IMR-90 (cell line): ENCODE measurements around the gene KRTAP13-3. TPM values are rescaled to one million over a fixed set of nuclear protein-coding genes. Genes with fewer than 3 reads are reported as not detected.

Source experiments
- ATAC-seq: fragments of 200-7000 bp; cut with Tn5 transposase; 2 replicates; pipeline ENCODE4 v1.9.1; 2020; ENCODE audit warnings: low read depth, mild to moderate bottlenecking, moderate library complexity
- BruUV-seq: library from RNA; stranded (reverse); fragments of 400-500 nt; replicated peaks from 2 replicates; lab custom pipeline; 2021; lab: Mats Ljungman, UMichigan
- CTCF ChIA-PET: fragments of 300-600 bp; formaldehyde crosslinking; extraction: SDS; loops from one replicate; lab custom pipeline; 2021; ENCODE audit warnings: antibody characterized with exemption; lab: Yijun Ruan, JAX
- POLR2A ChIA-PET: fragments of 300-600 bp; sonication (Branson Sonifier 250); formaldehyde crosslinking; loops from one replicate; lab custom pipeline; 2022; ENCODE audit warnings: antibody characterized with exemption; ENCODE audit not compliant: unreplicated experiment; lab: Charles Lee
- DNase-seq: peaks from one replicate; pipeline ENCODE4 v3.0.0; 2013
- H2AFZ ChIP-seq: replicated peaks from 2 replicates; pipeline ENCODE3; 2013; ENCODE audit warnings: low read length, mild to moderate bottlenecking; ENCODE audit not compliant: poor library complexity
- H2AK5ac ChIP-seq: 2 replicates; pipeline ENCODE4 v1.6.1; 2013; ENCODE audit warnings: low read depth, low read length, inconsistent platforms
- H2AK9ac ChIP-seq: replicated peaks from 2 replicates; pipeline ENCODE3; 2013; ENCODE audit warnings: mild to moderate bottlenecking, low read depth, low read length, moderate library complexity; ENCODE audit not compliant: poor library complexity
- H2BK120ac ChIP-seq: 2 replicates; pipeline ENCODE4 v1.6.1; 2013; ENCODE audit warnings: low read depth, low read length, inconsistent platforms
- H2BK15ac ChIP-seq: 3 replicates; pipeline ENCODE4 v1.6.1; 2013; ENCODE audit warnings: low read depth, low read length, inconsistent platforms
- H2BK20ac ChIP-seq: 2 replicates; pipeline ENCODE4 v1.6.1; 2013; ENCODE audit warnings: low read depth, mild to moderate bottlenecking, inconsistent platforms, low read length, moderate library complexity
- H2BK5ac ChIP-seq: 2 replicates; pipeline ENCODE4 v1.6.1; 2013; ENCODE audit warnings: mild to moderate bottlenecking, low read depth, low read length, inconsistent platforms; ENCODE audit not compliant: poor library complexity, severe bottlenecking
- H3K14ac ChIP-seq: replicated peaks from 2 replicates; pipeline ENCODE4 v1.6.1; 2013; ENCODE audit warnings: low read depth, low read length, inconsistent platforms
- H3K18ac ChIP-seq: 2 replicates; pipeline ENCODE4 v1.6.1; 2013; ENCODE audit warnings: low read depth, low read length, control low read depth
- H3K23ac ChIP-seq: 2 replicates; pipeline ENCODE4 v1.6.1; 2013; ENCODE audit warnings: low read depth, low read length, inconsistent platforms
- H3K27ac ChIP-seq: 2 replicates; pipeline ENCODE4 v1.5.1; 2013; ENCODE audit warnings: mild to moderate bottlenecking, control low read depth, low read length; ENCODE audit not compliant: insufficient read depth
- H3K27me3 ChIP-seq: 2 replicates; pipeline ENCODE4 v1.6.1; 2013; ENCODE audit warnings: low read length; ENCODE audit not compliant: control insufficient read depth, insufficient read depth
- H3K36me3 ChIP-seq: 2 replicates; pipeline ENCODE4 v1.6.1; 2013; ENCODE audit warnings: low read length, mixed read lengths; ENCODE audit not compliant: control insufficient read depth, insufficient read depth
- H3K4ac ChIP-seq: 2 replicates; pipeline ENCODE4 v1.6.1; 2013; ENCODE audit warnings: low read depth, low read length, inconsistent platforms
- H3K4me1 ChIP-seq: 2 replicates; pipeline ENCODE4 v1.6.1; 2013; ENCODE audit warnings: low read length, mixed read lengths; ENCODE audit not compliant: control insufficient read depth, insufficient read depth
- H3K4me2 ChIP-seq: 2 replicates; pipeline ENCODE4 v1.6.1; 2013; ENCODE audit warnings: low read depth, mild to moderate bottlenecking, control low read depth, low read length, moderate library complexity
- H3K4me3 ChIP-seq: 2 replicates; pipeline ENCODE4 v1.5.1; 2013; ENCODE audit warnings: low read depth, mild to moderate bottlenecking, control low read depth, low read length, moderate library complexity; ENCODE audit not compliant: insufficient read depth
- H3K56ac ChIP-seq: 2 replicates; pipeline ENCODE4 v1.6.1; 2013; ENCODE audit warnings: low read length, inconsistent platforms; ENCODE audit not compliant: insufficient read depth; ENCODE audit errors: extremely low read depth
- H3K79me1 ChIP-seq, 2 experiments: 2 replicates each; pipeline ENCODE4 v1.6.1; 2013; ENCODE audit warnings: low read length in 2 of 2, inconsistent platforms in 1 of 2, low read depth in 1 of 2
- H3K9ac ChIP-seq: 2 replicates; pipeline ENCODE4 v1.6.1; 2013; ENCODE audit warnings: low read depth, low read length, control low read depth
- H3K9me1 ChIP-seq: 2 replicates; pipeline ENCODE4 v1.6.1; 2013; ENCODE audit warnings: low read length, inconsistent platforms; ENCODE audit not compliant: insufficient read depth
- H3K9me3 ChIP-seq: 2 replicates; pipeline ENCODE4 v1.6.1; 2013; ENCODE audit warnings: low read length; ENCODE audit not compliant: control insufficient read depth, insufficient read depth
- H4K20me1 ChIP-seq: 2 replicates; pipeline ENCODE4 v1.6.1; 2013; ENCODE audit warnings: low read length, inconsistent platforms; ENCODE audit not compliant: insufficient read depth
- H4K5ac ChIP-seq: 2 replicates; pipeline ENCODE4 v1.6.1; 2013; ENCODE audit warnings: mild to moderate bottlenecking, low read depth, low read length, control low read depth
- H4K8ac ChIP-seq, 2 experiments: 2 replicates each; pipeline ENCODE4 v1.6.1; 2013; ENCODE audit warnings: low read depth in 2 of 2, low read length in 2 of 2, control low read depth in 1 of 2, inconsistent platforms in 1 of 2
- H4K91ac ChIP-seq: 2 replicates; pipeline ENCODE4 v1.6.1; 2013; ENCODE audit warnings: low read depth, low read length, inconsistent platforms; ENCODE audit not compliant: insufficient read depth
- BHLHE40 ChIP-seq: fragments of 150-350 bp; IDR thresholded peaks from 2 replicates; pipeline ENCODE4 v1.6.1; 2016; ENCODE audit warnings: mild to moderate bottlenecking, low read depth, low read length
- CEBPB ChIP-seq: IDR thresholded peaks from 2 replicates; pipeline ENCODE4 v1.6.1; 2012; ENCODE audit warnings: low read depth, low read length, improper control_type of control experiment
- CHD1 ChIP-seq: IDR thresholded peaks from 2 replicates; pipeline ENCODE4 v1.6.1; 2012; ENCODE audit warnings: low read depth, low read length, improper control_type of control experiment
- FOS ChIP-seq: fragments of 150-350 bp; IDR thresholded peaks from 2 replicates; pipeline ENCODE4 v1.6.1; 2016; ENCODE audit warnings: low read depth, low read length
- MAFK ChIP-seq: IDR thresholded peaks from 2 replicates; pipeline ENCODE4 v1.6.1; 2012; ENCODE audit warnings: low read depth, low read length, improper control_type of control experiment
- MAZ ChIP-seq: IDR thresholded peaks from 2 replicates; pipeline ENCODE4 v1.6.1; 2012; ENCODE audit warnings: low read depth, mild to moderate bottlenecking, low read length, improper control_type of control experiment, moderate library complexity, borderline replicate concordance
- MXI1 ChIP-seq: IDR thresholded peaks from 2 replicates; pipeline ENCODE4 v1.6.1; 2012; ENCODE audit warnings: low read depth, mild to moderate bottlenecking, low read length, moderate library complexity, borderline replicate concordance
- NFE2L2 ChIP-seq: fragments of 150-350 bp; IDR thresholded peaks from 2 replicates; pipeline ENCODE4 v1.6.1; 2016; ENCODE audit warnings: low read depth, mild to moderate bottlenecking, low read length
- RAD21 ChIP-seq: IDR thresholded peaks from 2 replicates; pipeline ENCODE4 v1.6.1; 2012; ENCODE audit warnings: low read length, improper control_type of control experiment
- RCOR1 ChIP-seq: IDR thresholded peaks from 2 replicates; pipeline ENCODE4 v1.6.1; 2012; ENCODE audit warnings: mild to moderate bottlenecking, low read length, improper control_type of control experiment; ENCODE audit not compliant: insufficient replicate concordance
- RFX5 ChIP-seq: IDR thresholded peaks from 2 replicates; pipeline ENCODE4 v1.8.0; 2012; ENCODE audit warnings: low read depth, mild to moderate bottlenecking, low read length, moderate library complexity
- SMC3 ChIP-seq: fragments of 150-350 bp; IDR thresholded peaks from 2 replicates; pipeline ENCODE4 v1.6.1; 2016; ENCODE audit warnings: low read depth, mild to moderate bottlenecking, antibody characterized with exemption, low read length, moderate library complexity
- WGBS, 2 experiments: methylation state at CpG; one replicate each; pipeline versions ENCODE4 v1.1.5 to v1.1.7; 2013; ENCODE audit warnings: missing lambda C conversion rate in 2 of 2; ENCODE audit not compliant: insufficient read length in 1 of 2; ENCODE audit errors: extremely low coverage in 2 of 2; 5-methylcytosine and 5-hydroxymethylcytosine counted together
- dilution Hi-C: fragments of 300-500 bp; cut with HindIII; formaldehyde crosslinking; loops from one replicate; pipeline ENCODE4 v1.14.3; 2018; ENCODE audit warnings: low sequenced_read_pairs; ENCODE audit not compliant: unreplicated experiment
- in situ Hi-C: fragments of 300-500 bp; cut with MboI; formaldehyde crosslinking; loops from 3 replicates; pipeline ENCODE4 v1.14.3; 2019; ENCODE audit warnings: low sequenced_read_pairs, inconsistent platforms, mixed read lengths
- intact Hi-C: fragments of 100-400 bp; cut with micrococcal nuclease; formaldehyde crosslinking; loops from 2 replicates; pipeline ENCODE4 v1.10.0; 2022
- polyA plus RNA-seq, 3 experiments: library from polyadenylated mRNA; depleted of rRNA; stranded (reverse); fragments of >200 nt; gene quantifications; 2 replicates each; pipeline ENCODE4 v1.2.3, GENCODE V29; 2012; ENCODE audit warnings: low replicate concordance in 1 of 3
- total RNA-seq: library from RNA; depleted of rRNA; stranded (reverse); fragments of >200 nt; gene quantifications from 2 replicates; pipeline ENCODE4 v1.2.3, GENCODE V29; 2012
- TF ChIP-seq, protein P1 (sequence below): conservative IDR thresholded peaks from 2 replicates; pipeline ENCODE4 v1.5.1; 2012; ENCODE audit warnings: mild to moderate bottlenecking, low read depth, low read length, improper control_type of control experiment
- TF ChIP-seq, protein P2 (sequence below): fragments of 150-350 bp; IDR thresholded peaks from 2 replicates; pipeline ENCODE4 v1.6.1; 2016; ENCODE audit warnings: low read depth, mild to moderate bottlenecking, low read length, moderate library complexity, borderline replicate concordance

KRTAP13-3 gene
- total and polyA plus RNA-seq, 2 of the 4 experiments (the other 2 are of a cell fraction), result not detected

DNA sequence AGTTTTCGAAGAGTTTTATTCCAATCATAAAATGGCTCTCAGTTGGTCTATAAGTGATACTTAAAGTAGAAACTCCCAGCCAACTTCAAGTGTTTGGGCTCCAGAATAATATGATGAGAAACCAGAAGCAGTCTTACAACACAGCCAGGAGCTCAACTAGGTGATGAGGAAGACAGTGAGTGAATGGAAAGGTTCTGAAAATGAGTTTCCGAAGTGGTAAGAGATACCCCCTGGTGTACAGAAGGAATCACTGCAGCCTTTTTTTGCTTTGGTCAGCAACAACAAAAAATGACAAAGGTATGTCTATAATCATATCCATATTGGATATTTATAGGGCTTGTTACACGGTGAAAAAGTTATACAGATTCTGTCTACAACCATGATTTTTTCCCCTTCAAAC, 38.0 kb upstream of the KRTAP13-3 start:
- Histone ChIP-seq H3K79me1 (no peaks in the 10 kb centered on the region), H3K56ac (no peak overlapping the region), H4K91ac (no peak overlapping the region), H3K4me1 (no peaks in the 10 kb centered on the region), H4K5ac (no peak overlapping the region), H3K23ac (no peak overlapping the region), H3K14ac (no peak overlapping the region), H2BK120ac (no peak overlapping the region), H2BK5ac (no peak overlapping the region), H3K4me2 (no peak overlapping the region), H2AK5ac (no peak overlapping the region), H3K4ac (no peak overlapping the region), H4K8ac (no peak overlapping the region), H3K27me3 (no peaks in the 10 kb centered on the region), H2BK15ac (no peak overlapping the region), H3K9me3 (no peaks in the 10 kb centered on the region; the same call in 1 of the 2 replicates), H3K18ac (no peak overlapping the region), H2AK9ac (no peak overlapping the region), H4K20me1 (no peaks in the 10 kb centered on the region), H2BK20ac (no peak overlapping the region), H3K27ac (no peak overlapping the region), H3K9me1 (no peaks in the 10 kb centered on the region), H3K9ac (no peak overlapping the region), H3K36me3 (no peaks in the 10 kb centered on the region), H3K4me3 (no peak overlapping the region), H2AFZ (no peak overlapping the region)
- CTCF ChIA-PET, result no interaction called here
- no peak for ATAC-seq
- no TSS peak for BruUV-seq
- in situ Hi-C loops (no loop called here), intact Hi-C loops (no loop called here), dilution Hi-C loops (no loop called here)
- TF ChIP-seq, protein P1, sequence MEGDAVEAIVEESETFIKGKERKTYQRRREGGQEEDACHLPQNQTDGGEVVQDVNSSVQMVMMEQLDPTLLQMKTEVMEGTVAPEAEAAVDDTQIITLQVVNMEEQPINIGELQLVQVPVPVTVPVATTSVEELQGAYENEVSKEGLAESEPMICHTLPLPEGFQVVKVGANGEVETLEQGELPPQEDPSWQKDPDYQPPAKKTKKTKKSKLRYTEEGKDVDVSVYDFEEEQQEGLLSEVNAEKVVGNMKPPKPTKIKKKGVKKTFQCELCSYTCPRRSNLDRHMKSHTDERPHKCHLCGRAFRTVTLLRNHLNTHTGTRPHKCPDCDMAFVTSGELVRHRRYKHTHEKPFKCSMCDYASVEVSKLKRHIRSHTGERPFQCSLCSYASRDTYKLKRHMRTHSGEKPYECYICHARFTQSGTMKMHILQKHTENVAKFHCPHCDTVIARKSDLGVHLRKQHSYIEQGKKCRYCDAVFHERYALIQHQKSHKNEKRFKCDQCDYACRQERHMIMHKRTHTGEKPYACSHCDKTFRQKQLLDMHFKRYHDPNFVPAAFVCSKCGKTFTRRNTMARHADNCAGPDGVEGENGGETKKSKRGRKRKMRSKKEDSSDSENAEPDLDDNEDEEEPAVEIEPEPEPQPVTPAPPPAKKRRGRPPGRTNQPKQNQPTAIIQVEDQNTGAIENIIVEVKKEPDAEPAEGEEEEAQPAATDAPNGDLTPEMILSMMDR, result 0 out of 2 replicates have a peak, but pooled peaks have one; percentile 4
- TF ChIP-seq NFE2L2, result no peak
- TF ChIP-seq SMC3, result no peak
- TF ChIP-seq CEBPB, result no peak
- TF ChIP-seq MAZ, result no peak
- TF ChIP-seq BHLHE40, result no peak
- TF ChIP-seq CHD1, result no peak
- no peak for TF ChIP-seq RFX5
- peak; percentile 56 for TF ChIP-seq MAFK
- no peak for TF ChIP-seq MXI1
- TF ChIP-seq RAD21, result no peak
- TF ChIP-seq RCOR1, result no peak
- TF ChIP-seq, protein P2, sequence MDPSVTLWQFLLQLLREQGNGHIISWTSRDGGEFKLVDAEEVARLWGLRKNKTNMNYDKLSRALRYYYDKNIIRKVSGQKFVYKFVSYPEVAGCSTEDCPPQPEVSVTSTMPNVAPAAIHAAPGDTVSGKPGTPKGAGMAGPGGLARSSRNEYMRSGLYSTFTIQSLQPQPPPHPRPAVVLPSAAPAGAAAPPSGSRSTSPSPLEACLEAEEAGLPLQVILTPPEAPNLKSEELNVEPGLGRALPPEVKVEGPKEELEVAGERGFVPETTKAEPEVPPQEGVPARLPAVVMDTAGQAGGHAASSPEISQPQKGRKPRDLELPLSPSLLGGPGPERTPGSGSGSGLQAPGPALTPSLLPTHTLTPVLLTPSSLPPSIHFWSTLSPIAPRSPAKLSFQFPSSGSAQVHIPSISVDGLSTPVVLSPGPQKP, result no peak
- no peak for TF ChIP-seq FOS
- WGBS, 2 experiments, result no CpG with 5 or more reads among the region's 3 CpGs
- DNase-seq, result no peak
- POLR2A ChIA-PET, result no interaction called here
